Endothelial cell (in vitro differentiated cells): ENCODE results near the gene TRIM58. TPM values are rescaled to one million over a fixed set of nuclear protein-coding genes. Genes with fewer than 3 reads are reported as not detected.

Source experiments
- DNase-seq: peaks from one replicate; pipeline ENCODE4 v3.0.0; 2021; ENCODE audit warnings: low spot score
- H3K27ac Mint-ChIP-seq: one replicate; pipeline ENCODE4 v1.8.0; 2021; ENCODE audit warnings: mixed read lengths, inconsistent platforms; ENCODE audit not compliant: unreplicated experiment
- H3K27me3 Mint-ChIP-seq: one replicate; pipeline ENCODE4 v1.8.0; 2021; ENCODE audit warnings: mild to moderate bottlenecking, moderate library complexity, mixed read lengths, inconsistent platforms; ENCODE audit not compliant: unreplicated experiment
- H3K36me3 Mint-ChIP-seq: one replicate; pipeline ENCODE4 v1.8.0; 2021; ENCODE audit warnings: mild to moderate bottlenecking, low read depth, mixed read lengths, inconsistent platforms; ENCODE audit not compliant: unreplicated experiment
- H3K4me1 Mint-ChIP-seq: one replicate; pipeline ENCODE4 v1.8.0; 2021; ENCODE audit warnings: mild to moderate bottlenecking, mixed read lengths, inconsistent platforms; ENCODE audit not compliant: unreplicated experiment
- H3K4me3 Mint-ChIP-seq: one replicate; pipeline ENCODE4 v1.8.0; 2021; ENCODE audit warnings: mild to moderate bottlenecking, mixed read lengths, inconsistent platforms; ENCODE audit not compliant: unreplicated experiment
- H3K9me3 Mint-ChIP-seq: one replicate; pipeline ENCODE4 v1.8.0; 2021; ENCODE audit warnings: mixed read lengths, inconsistent platforms; ENCODE audit not compliant: unreplicated experiment
- CTCF ChIP-seq: fragments of 200-600 bp; sonication (generic); IDR thresholded peaks from one replicate; pipeline ENCODE4 v1.5.0; 2021; ENCODE audit warnings: antibody characterized with exemption; ENCODE audit not compliant: unreplicated experiment
- total RNA-seq: library from RNA; stranded (reverse); fragmentation: NEBNext Ultra II Directional; extraction: Animal tissue kit (Norgen Biotek cat#: 25700); gene quantifications from one replicate; pipeline ENCODE4 v1.2.1, GENCODE V29; 2021; ENCODE audit not compliant: unreplicated experiment

The TRIM58 gene
- total RNA-seq, 1 donor from 2014 or later, result 1.4 TPM

- H3K27me3 Mint-ChIP-seq, result peaks cover 9% of the 10 kb centered on the region
- H3K27ac Mint-ChIP-seq, result no peak overlapping the region
- H3K36me3 Mint-ChIP-seq, result peaks cover 9% of the 10 kb centered on the region
- TF ChIP-seq CTCF, result no peak
- peaks cover 12% of the 10 kb centered on the region for H3K9me3 Mint-ChIP-seq
- no peak for DNase-seq
- no peak overlapping the region for H3K4me3 Mint-ChIP-seq
- H3K4me1 Mint-ChIP-seq, result no peaks in the 10 kb centered on the region
Measured at GRCh38 chr1:247854899-247855545, 2.0 kb upstream of the TRIM58 start.

- Mint-ChIP-seq H3K27me3 (peaks cover 9% of the 10 kb centered on the region), H3K9me3 (peaks cover 12% of the 10 kb centered on the region), H3K4me3 (peak overlapping the region; percentile 54), H3K27ac (no peak overlapping the region), H3K36me3 (peaks cover 9% of the 10 kb centered on the region), H3K4me1 (no peaks in the 10 kb centered on the region)
- no peak for TF ChIP-seq CTCF
- no peak for DNase-seq
Measured at GRCh38 chr1:247855911-247856310, 1.1 kb upstream of the TRIM58 start.

GRCh38 chr1:247857985-247858619 is 1.1 kb downstream of the TRIM58 start:
- peaks cover 9% of the 10 kb centered on the region for H3K36me3 Mint-ChIP-seq
- H3K27ac Mint-ChIP-seq, result no peak overlapping the region
- peaks cover 5% of the 10 kb centered on the region for H3K27me3 Mint-ChIP-seq
- no peak for DNase-seq
- H3K4me3 Mint-ChIP-seq, result peak overlapping the region; percentile 91
- H3K9me3 Mint-ChIP-seq, result peaks cover 12% of the 10 kb centered on the region
- no peaks in the 10 kb centered on the region for H3K4me1 Mint-ChIP-seq
- no peak for TF ChIP-seq CTCF

GRCh38 chr1:247862756-247863155 is 5.8 kb downstream of the TRIM58 start:
- no peak for DNase-seq
- H3K27me3 Mint-ChIP-seq, result peaks cover 3% of the 10 kb centered on the region

More at GRCh38 chr1:247862756-247863155, 5.8 kb downstream of the TRIM58 start:
- H3K27ac Mint-ChIP-seq, result no peak overlapping the region
- H3K4me3 Mint-ChIP-seq, result no peak overlapping the region
- H3K36me3 Mint-ChIP-seq, result peaks cover 9% of the 10 kb centered on the region
- TF ChIP-seq CTCF, result no peak
- H3K4me1 Mint-ChIP-seq, result no peaks in the 10 kb centered on the region
- H3K9me3 Mint-ChIP-seq, result peaks cover 6% of the 10 kb centered on the region
